Stimulated activated CD4-positive, alpha-beta T cell treated with anti-CD3 and anti-CD28 coated beads, TNF-alpha, amount 100 ng/mL, for 24 hours (primary cell): ENCODE results near the gene ERCC2.

Experiments used
- DNase-seq, 3 experiments: peaks; one replicate each; pipeline ENCODE4 v3.0.0-alpha.2; 2020; ENCODE audit warnings: low read depth in 3 of 3

Gene ERCC2

DNA sequence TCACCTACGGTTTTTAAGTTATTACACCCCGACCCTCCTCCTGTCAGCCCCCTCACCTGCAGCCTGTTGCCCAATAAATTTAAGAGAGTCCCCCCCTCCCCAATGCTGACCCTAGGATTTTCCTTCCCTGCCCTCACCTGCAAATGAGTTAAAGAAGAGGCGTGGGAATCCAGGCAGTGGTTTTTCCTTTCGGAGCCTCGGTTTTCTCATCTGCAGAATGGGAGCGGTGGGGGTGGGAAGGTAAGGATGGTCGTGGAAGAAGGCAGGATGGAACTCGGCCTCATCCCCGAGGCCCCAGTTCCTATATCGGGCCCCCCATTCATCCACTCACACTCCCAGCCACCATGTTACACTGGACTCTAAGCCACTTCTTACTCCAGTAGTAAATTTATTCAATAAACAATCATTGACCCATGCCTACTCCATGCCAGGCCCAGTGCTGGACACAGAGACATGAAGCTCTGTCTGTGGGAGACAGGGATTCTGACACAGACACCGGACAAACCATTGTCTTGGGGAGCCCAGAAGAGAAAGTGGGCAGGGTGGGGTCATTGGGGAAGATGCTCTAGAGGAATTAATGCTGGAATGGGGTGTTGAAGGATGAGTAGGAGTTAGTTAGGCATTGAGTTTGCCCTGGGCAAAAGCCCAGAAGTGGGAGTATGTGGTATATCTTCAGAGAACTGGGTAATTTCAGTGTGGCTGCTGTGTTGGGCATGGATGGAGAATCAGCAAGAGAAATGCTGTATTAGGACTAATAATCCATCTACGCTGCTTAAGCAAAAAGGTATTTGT is 66.9 kb downstream of the ERCC2 start:
- DNase-seq: no peak

DNA sequence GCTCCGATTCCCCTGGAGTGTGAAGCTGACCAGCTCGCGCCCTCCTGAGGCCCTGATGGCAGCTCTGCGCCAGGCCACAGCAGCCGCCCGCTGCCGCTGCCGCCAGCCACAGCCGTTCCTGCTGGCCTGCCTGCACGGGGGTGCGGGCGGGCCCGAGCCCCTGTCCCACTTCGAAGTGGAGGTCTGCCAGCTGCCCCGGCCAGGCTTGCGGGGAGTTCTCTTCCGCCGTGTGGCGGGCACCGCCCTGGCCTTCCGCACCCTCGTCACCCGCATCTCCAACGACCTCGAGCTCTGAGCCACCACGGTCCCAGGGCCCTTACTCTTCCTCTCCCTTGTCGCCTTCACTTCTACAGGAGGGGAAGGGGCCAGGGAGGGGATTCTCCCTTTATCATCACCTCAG is 68.0 kb downstream of the ERCC2 start:
- DNase-seq: no peak
